Mesenchymal stem cell (in vitro differentiated cells and primary cell): ENCODE measurements around the gene UNC5B.

Source experiments
- DNase-seq: peaks from one replicate; pipeline ENCODE4 v3.0.0-alpha.2; 2013
- H2AFZ ChIP-seq: one replicate; pipeline ENCODE4 v1.6.1; 2013; ENCODE audit warnings: low read depth, mild to moderate bottlenecking, control low read depth, inconsistent platforms, low read length, moderate library complexity
- H2AK5ac ChIP-seq: 2 replicates; pipeline ENCODE4 v1.6.1; 2013; ENCODE audit warnings: low read length, moderate library complexity, mild to moderate bottlenecking, inconsistent platforms; ENCODE audit not compliant: severe bottlenecking
- H2BK120ac ChIP-seq: one replicate; pipeline ENCODE4 v1.6.1; 2013; ENCODE audit warnings: low read depth, mild to moderate bottlenecking, inconsistent platforms, low read length, moderate library complexity
- H2BK12ac ChIP-seq, 2 experiments: one replicate each; pipeline ENCODE4 v1.6.1; 2013; ENCODE audit warnings: inconsistent platforms in 2 of 2, low read length in 2 of 2, mild to moderate bottlenecking in 2 of 2, moderate library complexity in 2 of 2, control low read depth in 1 of 2
- H2BK15ac ChIP-seq: one replicate; pipeline ENCODE4 v1.6.1; 2013; ENCODE audit warnings: mild to moderate bottlenecking, low read depth, inconsistent platforms; ENCODE audit not compliant: poor library complexity, severe bottlenecking
- H2BK5ac ChIP-seq: 2 replicates; pipeline ENCODE4 v1.6.1; 2013; ENCODE audit warnings: low read depth, mild to moderate bottlenecking, low read length, control low read depth, inconsistent platforms; ENCODE audit not compliant: poor library complexity, severe bottlenecking
- H3K14ac ChIP-seq, 2 experiments: one replicate each; pipeline ENCODE4 v1.6.1; 2013; ENCODE audit warnings: inconsistent platforms in 2 of 2, low read length in 2 of 2, control low read depth in 1 of 2, mild to moderate bottlenecking in 1 of 2, moderate library complexity in 1 of 2
- H3K18ac ChIP-seq, 2 experiments: one replicate each; pipeline ENCODE4 v1.6.1; 2013; ENCODE audit warnings: inconsistent platforms in 2 of 2, low read length in 2 of 2, control low read depth in 1 of 2, low read depth in 1 of 2, mild to moderate bottlenecking in 1 of 2
- H3K23ac ChIP-seq, 2 experiments: one replicate each; pipeline ENCODE4 v1.6.1; 2013; ENCODE audit warnings: inconsistent platforms in 2 of 2, low read length in 2 of 2, mild to moderate bottlenecking in 2 of 2, moderate library complexity in 2 of 2, control low read depth in 1 of 2
- H3K27ac ChIP-seq: 2 replicates; pipeline ENCODE4 v1.5.1; 2013; ENCODE audit warnings: mild to moderate bottlenecking, moderate library complexity, low read length, control low read depth, inconsistent platforms; ENCODE audit not compliant: poor library complexity, severe bottlenecking
- H3K27me3 ChIP-seq, 2 experiments: 2 replicates each; pipeline versions ENCODE4 v1.6.1 to v1.7.0; 2013; ENCODE audit warnings: low read length in 2 of 2, mild to moderate bottlenecking in 2 of 2, moderate library complexity in 2 of 2, control low read depth in 1 of 2, inconsistent platforms in 1 of 2; ENCODE audit not compliant: control insufficient read depth in 1 of 2, insufficient read depth in 1 of 2
- H3K36me3 ChIP-seq, 2 experiments: 2 replicates each; pipeline versions ENCODE4 v1.6.1 to v1.7.0; 2013; ENCODE audit warnings: low read length in 2 of 2, control low read depth in 1 of 2, inconsistent platforms in 1 of 2, low read depth in 1 of 2, mild to moderate bottlenecking in 1 of 2; ENCODE audit not compliant: insufficient read depth in 2 of 2, control insufficient read depth in 1 of 2
- H3K4ac ChIP-seq, 2 experiments: one replicate each; pipeline ENCODE4 v1.6.1; 2013; ENCODE audit warnings: inconsistent platforms in 2 of 2, low read length in 2 of 2, mild to moderate bottlenecking in 2 of 2, moderate library complexity in 2 of 2, control low read depth in 1 of 2, low read depth in 1 of 2
- H3K4me1 ChIP-seq: 2 replicates; pipeline ENCODE4 v1.6.1; 2013; ENCODE audit warnings: low read depth, low read length, control low read depth; ENCODE audit not compliant: control insufficient read depth, insufficient read depth
- H3K4me2 ChIP-seq: 2 replicates; pipeline ENCODE4 v1.6.1; 2013; ENCODE audit warnings: low read length, mild to moderate bottlenecking, inconsistent platforms; ENCODE audit not compliant: poor library complexity, severe bottlenecking
- H3K4me3 ChIP-seq, 2 experiments: 2 replicates each; pipeline versions ENCODE4 v1.5.1 to v1.7.0; 2013; ENCODE audit warnings: low read length in 2 of 2, mild to moderate bottlenecking in 2 of 2, control low read depth in 1 of 2, low read depth in 1 of 2; ENCODE audit not compliant: insufficient read depth in 1 of 2
- H3K79me1 ChIP-seq: replicated peaks from 2 replicates; pipeline ENCODE4 v1.6.1; 2013; ENCODE audit warnings: mild to moderate bottlenecking, control low read depth, low read length, inconsistent platforms; ENCODE audit not compliant: poor library complexity, severe bottlenecking
- H3K9ac ChIP-seq: 2 replicates; pipeline ENCODE4 v1.7.0; 2013; ENCODE audit warnings: mild to moderate bottlenecking, low read length, moderate library complexity
- H3K9me3 ChIP-seq: 2 replicates; pipeline ENCODE4 v1.7.0; 2013; ENCODE audit warnings: mild to moderate bottlenecking, low read length; ENCODE audit not compliant: control insufficient read depth
- H4K8ac ChIP-seq: one replicate; pipeline ENCODE4 v1.6.1; 2013; ENCODE audit warnings: inconsistent platforms, mild to moderate bottlenecking, low read length, moderate library complexity
- H4K91ac ChIP-seq: one replicate; pipeline ENCODE4 v1.6.1; 2013; ENCODE audit warnings: mild to moderate bottlenecking, low read length, inconsistent platforms
- WGBS: methylation state at CpG from one replicate; pipeline ENCODE4 v1.1.7; 2013; ENCODE audit warnings: mixed read lengths; 5-methylcytosine and 5-hydroxymethylcytosine counted together

The UNC5B gene

DNA sequence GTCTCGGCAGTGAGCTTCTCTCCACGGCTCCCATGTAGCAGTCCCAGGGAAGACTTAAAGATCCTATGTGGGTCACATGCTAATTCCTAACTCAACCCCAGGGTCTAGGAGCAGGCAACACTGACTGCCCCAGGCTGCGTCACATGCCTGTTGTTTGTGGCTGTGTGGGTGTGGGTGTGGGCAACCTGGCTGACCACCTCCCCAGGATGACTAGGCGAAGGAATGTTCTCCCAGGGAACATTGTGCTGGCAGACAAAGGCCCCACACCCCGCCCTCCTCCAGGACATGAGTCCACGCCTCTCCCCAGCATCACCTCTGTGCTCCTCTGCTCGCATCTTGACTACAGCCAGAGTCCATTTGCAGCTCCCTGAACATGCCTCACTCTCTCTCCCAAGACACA, 137.0 kb downstream of the UNC5B start:
- Histone ChIP-seq H3K36me3 (peaks cover 0 to 4% of the 10 kb centered on the region in 2 experiments), H2AK5ac (no peak overlapping the region), H3K14ac (peak overlapping the region in 1 of 2 experiments; percentile 75), H3K9me3 (no peaks in the 10 kb centered on the region), H3K79me1 (no peaks in the 10 kb centered on the region), H3K9ac (no peak overlapping the region), H3K27me3 (peaks cover 7 to 70% of the 10 kb centered on the region in 2 experiments), H4K91ac (no peak overlapping the region), H2BK12ac (no peak overlapping the region), H3K4ac (no peak overlapping the region), H3K4me3 (no peak overlapping the region), H2BK120ac (no peak overlapping the region), H4K8ac (no peak overlapping the region), H3K18ac (no peak overlapping the region), H3K4me1 (peaks cover 7% of the 10 kb centered on the region), H2BK5ac (no peak overlapping the region), H2AFZ (no peak overlapping the region), H3K23ac (no peak overlapping the region), H3K27ac (no peak overlapping the region), H3K4me2 (no peak overlapping the region), H2BK15ac (no peak overlapping the region)
- 88% methylated on average over 7 of the region's 7 CpGs for WGBS
- no peak for DNase-seq

DNA sequence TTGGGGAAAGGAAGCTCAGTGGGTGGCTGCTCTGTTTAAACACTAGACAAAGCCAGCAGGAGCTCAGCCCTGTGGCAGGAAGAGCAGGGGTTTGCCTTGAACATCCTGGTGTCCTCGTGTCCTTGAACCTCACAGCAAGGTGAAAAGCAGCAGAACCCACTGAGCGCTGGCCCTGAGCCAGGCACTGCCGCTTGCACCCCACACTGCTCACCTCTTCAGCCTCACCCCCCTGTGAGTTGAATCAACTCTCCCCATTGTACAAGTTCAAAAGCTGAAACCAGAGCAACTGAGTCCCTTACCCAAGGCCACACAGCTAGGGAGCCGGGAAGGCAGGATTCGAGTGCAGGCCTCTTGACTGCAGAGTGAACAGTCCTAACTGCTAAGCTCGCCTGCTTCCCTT, 138.7 kb downstream of the UNC5B start:
- DNase-seq, result no peak
- 85% methylated on average over 6 of the region's 6 CpGs for WGBS
- H3K9ac ChIP-seq, result no peak overlapping the region
- H4K91ac ChIP-seq, result no peak overlapping the region
- H3K14ac ChIP-seq, result peak overlapping the region in 1 of 2 experiments; percentile 6
- H3K4ac ChIP-seq, result no peak overlapping the region
- H3K27ac ChIP-seq, result no peak overlapping the region
- H3K36me3 ChIP-seq, result peaks cover 0 to 6% of the 10 kb centered on the region in 2 experiments
- no peak overlapping the region for H3K4me3 ChIP-seq
- H2BK15ac ChIP-seq, result no peak overlapping the region
- no peak overlapping the region for H2AFZ ChIP-seq
- H2BK12ac ChIP-seq, result no peak overlapping the region
- no peak overlapping the region for H2AK5ac ChIP-seq
- H3K18ac ChIP-seq, result no peak overlapping the region
- no peak overlapping the region for H2BK5ac ChIP-seq
- H3K23ac ChIP-seq, result no peak overlapping the region
- H3K4me2 ChIP-seq, result no peak overlapping the region
- no peaks in the 10 kb centered on the region for H3K9me3 ChIP-seq
- H2BK120ac ChIP-seq, result no peak overlapping the region
- no peaks in the 10 kb centered on the region for H3K79me1 ChIP-seq
- no peak overlapping the region for H4K8ac ChIP-seq
- peaks cover 7% of the 10 kb centered on the region for H3K4me1 ChIP-seq
- H3K27me3 ChIP-seq, result peaks cover 1 to 55% of the 10 kb centered on the region in 2 experiments

- Histone ChIP-seq H2BK12ac (no peak overlapping the region), H3K9me3 (no peaks in the 10 kb centered on the region), H3K79me1 (no peaks in the 10 kb centered on the region), H3K4me1 (peaks cover 7% of the 10 kb centered on the region), H3K4me2 (no peak overlapping the region), H3K14ac (no peak overlapping the region), H4K91ac (no peak overlapping the region), H2BK15ac (no peak overlapping the region), H2AFZ (no peak overlapping the region), H2BK120ac (no peak overlapping the region), H3K4ac (no peak overlapping the region), H2BK5ac (no peak overlapping the region), H2AK5ac (no peak overlapping the region), H3K27me3 (peaks cover 0 to 50% of the 10 kb centered on the region in 2 experiments), H3K9ac (no peak overlapping the region), H3K27ac (no peak overlapping the region), H3K4me3 (no peak overlapping the region), H3K18ac (no peak overlapping the region), H4K8ac (no peak overlapping the region), H3K36me3 (peaks cover 0 to 12% of the 10 kb centered on the region in 2 experiments), H3K23ac (no peak overlapping the region)
- WGBS, result 89% methylated on average over 14 of the region's 14 CpGs
- DNase-seq, result no peak
Observed at GRCh38 chr10:71351628-71352319, 139.4 kb downstream of the UNC5B start.
